GM12891 (cell line): Measurements from ENCODE around the gene LDLRAD3.

Experiments used
- PAX5 ChIP-seq: IDR thresholded peaks from 2 replicates; pipeline ENCODE4 v1.6.1; 2011; ENCODE audit warnings: low read length, moderate library complexity, mild to moderate bottlenecking; ENCODE audit not compliant: insufficient read depth, severe bottlenecking
- POLR2A ChIP-seq: IDR thresholded peaks from 2 replicates; pipeline ENCODE4 v1.6.1; 2011; ENCODE audit warnings: low read depth, low read length, control low read depth
- POLR2AphosphoS5 ChIP-seq: IDR thresholded peaks from 2 replicates; pipeline ENCODE4 v1.6.1; 2011; ENCODE audit warnings: low read depth, low read length, control low read depth
- POU2F2 ChIP-seq: IDR thresholded peaks from 2 replicates; pipeline ENCODE4 v1.6.1; 2011; ENCODE audit warnings: low read depth, mild to moderate bottlenecking, control low read depth, low read length, moderate library complexity
- SPI1 ChIP-seq: IDR thresholded peaks from 2 replicates; pipeline ENCODE4 v1.6.1; 2011; ENCODE audit warnings: low read depth, low read length, control low read depth
- TAF1 ChIP-seq: IDR thresholded peaks from 2 replicates; pipeline ENCODE4 v1.6.1; 2011; ENCODE audit warnings: low read depth, low read length, control low read depth

DNA sequence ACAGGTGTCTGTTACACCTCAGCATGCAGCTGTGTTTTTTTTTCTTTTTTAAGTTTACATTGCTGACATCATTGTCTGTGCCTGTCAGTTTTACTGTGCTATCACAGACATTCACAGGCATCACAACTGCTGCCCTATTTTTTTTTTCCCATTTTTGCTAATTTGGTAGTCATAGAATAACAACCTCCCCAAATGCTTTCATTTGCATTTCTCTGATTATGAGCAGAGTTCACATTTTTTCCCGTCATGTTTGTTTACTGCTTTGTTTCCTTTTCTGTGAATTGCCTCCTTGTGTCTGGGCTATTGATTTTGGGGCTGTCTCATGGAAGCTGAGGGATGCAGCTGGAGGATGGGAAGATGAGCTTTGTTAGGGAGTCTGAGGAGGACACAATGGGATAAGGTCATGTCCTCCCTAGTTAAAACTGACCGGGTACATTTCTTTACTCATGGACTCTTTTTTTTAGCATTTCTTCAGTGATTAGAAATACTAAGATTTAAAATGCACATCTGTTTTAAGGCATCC lies 155.1 kb downstream of the LDLRAD3 start:
- TF ChIP-seq POLR2A (no peak), TAF1 (no peak), PAX5 (no peak), POLR2AphosphoS5 (no peak), POU2F2 (no peak), SPI1 (no peak)
